SK-N-SH treated with all-trans-retinoic acid at 6 μM for 48 hours (cell line): ENCODE measurements around the gene ERFE.

Source experiments
- ATAC-seq: fragments of 200-7000 bp; cut with Tn5 transposase; 3 replicates; pipeline ENCODE4 v1.9.1; 2020; ENCODE audit warnings: mild to moderate bottlenecking, moderate library complexity
- ARNTL ChIP-seq: fragments of 450-650 bp; formaldehyde crosslinking; IDR thresholded peaks from 2 replicates; pipeline ENCODE4 v1.5.0; 2020; ENCODE audit warnings: low read depth, mild to moderate bottlenecking, moderate library complexity, borderline replicate concordance
- CREB5 ChIP-seq: fragments of 250-450 bp; sonication (Bioruptor Pico); IDR thresholded peaks from 2 replicates; pipeline ENCODE4 v1.5.1; 2020; ENCODE audit warnings: low read depth, mild to moderate bottlenecking, moderate library complexity
- CSDC2 ChIP-seq: fragments of 250-450 bp; sonication (Bioruptor Pico); IDR thresholded peaks from 2 replicates; pipeline ENCODE4 v1.5.0; 2020; ENCODE audit warnings: mild to moderate bottlenecking, moderate library complexity
- CSRNP3 ChIP-seq: fragments of 250-450 bp; sonication (Bioruptor Pico); IDR thresholded peaks from 2 replicates; pipeline ENCODE4 v1.5.1; 2021; ENCODE audit warnings: mild to moderate bottlenecking, moderate library complexity
- ESRRG ChIP-seq: fragments of 250-450 bp; sonication (Bioruptor Pico); IDR thresholded peaks from 2 replicates; pipeline ENCODE4 v1.6.1; 2021; ENCODE audit warnings: mild to moderate bottlenecking
- GLIS3 ChIP-seq: fragments of 250-450 bp; sonication (Bioruptor Pico); IDR thresholded peaks from 2 replicates; pipeline ENCODE4 v1.5.0; 2020; ENCODE audit warnings: mild to moderate bottlenecking, moderate library complexity
- ISL1 ChIP-seq: fragments of 250-450 bp; sonication (Bioruptor Pico); IDR thresholded peaks from 2 replicates; pipeline ENCODE4 v2.1.2; 2022; ENCODE audit warnings: mild to moderate bottlenecking, moderate library complexity
- OSR1 ChIP-seq: fragments of 250-450 bp; sonication (Bioruptor Pico); IDR thresholded peaks from 2 replicates; pipeline ENCODE4 v1.8.0; 2022; ENCODE audit warnings: moderate library complexity, mild to moderate bottlenecking, inconsistent platforms
- PATZ1 ChIP-seq: fragments of 250-450 bp; sonication (Bioruptor Pico); IDR thresholded peaks from 2 replicates; pipeline ENCODE4 v1.8.0; 2020; ENCODE audit warnings: mild to moderate bottlenecking, moderate library complexity, borderline replicate concordance
- POU6F1 ChIP-seq: fragments of 250-450 bp; sonication (Bioruptor Pico); IDR thresholded peaks from 2 replicates; pipeline ENCODE4 v1.8.0; 2021; ENCODE audit warnings: low read depth, mild to moderate bottlenecking, moderate library complexity, borderline replicate concordance
- PPARA ChIP-seq: fragments of 250-450 bp; sonication (Bioruptor Pico); IDR thresholded peaks from 2 replicates; pipeline ENCODE4 v1.5.0; 2020; ENCODE audit warnings: mild to moderate bottlenecking, borderline replicate concordance
- RARB ChIP-seq: fragments of 250-450 bp; sonication (Bioruptor Pico); IDR thresholded peaks from 2 replicates; pipeline ENCODE4 v1.8.0; 2021; ENCODE audit warnings: mild to moderate bottlenecking, moderate library complexity
- SNAI2 ChIP-seq: fragments of 250-450 bp; sonication (Bioruptor Pico); IDR thresholded peaks from 2 replicates; pipeline ENCODE4 v1.5.0; 2020; ENCODE audit warnings: mild to moderate bottlenecking, moderate library complexity
- TCF4 ChIP-seq: fragments of 250-450 bp; sonication (Bioruptor Pico); IDR thresholded peaks from 2 replicates; pipeline ENCODE4 v1.8.0; 2021; ENCODE audit warnings: mild to moderate bottlenecking, moderate library complexity, borderline replicate concordance
- TOX ChIP-seq: fragments of 250-450 bp; sonication (Bioruptor Pico); IDR thresholded peaks from 2 replicates; pipeline ENCODE4 v1.8.0; 2021; ENCODE audit warnings: mild to moderate bottlenecking, moderate library complexity, borderline replicate concordance
- TSHZ2 ChIP-seq: fragments of 250-450 bp; sonication (Bioruptor Pico); IDR thresholded peaks from 2 replicates; pipeline ENCODE4 v1.5.0; 2020; ENCODE audit warnings: mild to moderate bottlenecking, moderate library complexity
- ZC3H10 ChIP-seq: fragments of 250-450 bp; sonication (Bioruptor Pico); IDR thresholded peaks from 2 replicates; pipeline ENCODE4 v1.5.1; 2021; ENCODE audit warnings: mild to moderate bottlenecking, moderate library complexity
- ZFP3 ChIP-seq: fragments of 250-450 bp; sonication (Bioruptor Pico); IDR thresholded peaks from 2 replicates; pipeline ENCODE4 v1.5.0; 2020; ENCODE audit warnings: mild to moderate bottlenecking, moderate library complexity
- ZFP30 ChIP-seq: fragments of 450-650 bp; formaldehyde crosslinking; IDR thresholded peaks from 2 replicates; pipeline ENCODE4 v1.5.0; 2022; ENCODE audit warnings: mild to moderate bottlenecking, moderate library complexity
- ZNF565 ChIP-seq: fragments of 450-650 bp; formaldehyde crosslinking; conservative IDR thresholded peaks from 2 replicates; pipeline ENCODE4 v1.5.0; 2020; ENCODE audit warnings: low read depth, mild to moderate bottlenecking, moderate library complexity
- ZNF70 ChIP-seq: fragments of 450-650 bp; formaldehyde crosslinking; IDR thresholded peaks from 2 replicates; pipeline ENCODE4 v1.5.0; 2020; ENCODE audit warnings: mild to moderate bottlenecking, moderate library complexity
- ZNF8 ChIP-seq: fragments of 450-650 bp; formaldehyde crosslinking; IDR thresholded peaks from 2 replicates; pipeline ENCODE4 v1.5.0; 2020; ENCODE audit warnings: mild to moderate bottlenecking, moderate library complexity

Gene ERFE

GRCh38 chr2:238128061-238128440, 30.7 kb upstream of the ERFE start:
- ATAC-seq: no peak
- TF ChIP-seq OSR1 (no peak), CSDC2 (no peak), CREB5 (CRISPR knock-in tag) (no peak), TSHZ2 (no peak), PATZ1 (CRISPR knock-in tag) (no peak), GLIS3 (CRISPR knock-in tag) (no peak), RARB (CRISPR knock-in tag) (no peak), TOX (CRISPR knock-in tag) (no peak), POU6F1 (CRISPR knock-in tag) (no peak), ZNF8 (CRISPR knock-in tag) (no peak), ESRRG (CRISPR knock-in tag) (no peak), ZFP3 (no peak), ZC3H10 (no peak), SNAI2 (CRISPR knock-in tag) (no peak), PPARA (CRISPR knock-in tag) (no peak), TCF4 (no peak), ISL1 (no peak), ARNTL (CRISPR knock-in tag) (no peak)

GRCh38 chr2:238128534-238129001, 30.2 kb upstream of the ERFE start:
- ATAC-seq: no peak
- no peak for TF ChIP-seq ZNF8 (CRISPR knock-in tag)
- no peak for TF ChIP-seq CSRNP3 (CRISPR knock-in tag)

GRCh38 chr2:238129166-238130010, 29.4 kb upstream of the ERFE start:
- ATAC-seq: no peak
- TF ChIP-seq ZC3H10: no peak
- no peak for TF ChIP-seq ZNF8 (CRISPR knock-in tag)
- TF ChIP-seq ZNF565 (CRISPR knock-in tag): no peak
- TF ChIP-seq CREB5 (CRISPR knock-in tag): no peak
- TF ChIP-seq TOX (CRISPR knock-in tag): no peak
- no peak for TF ChIP-seq ZFP30 (CRISPR knock-in tag)
- no peak for TF ChIP-seq ZNF70 (CRISPR knock-in tag)
- TF ChIP-seq TSHZ2: no peak
- TF ChIP-seq CSDC2: no peak
- TF ChIP-seq ARNTL (CRISPR knock-in tag): no peak
- TF ChIP-seq RARB (CRISPR knock-in tag): no peak
- TF ChIP-seq SNAI2 (CRISPR knock-in tag): no peak
- TF ChIP-seq TCF4: no peak
